Adrenal gland (tissue), 12 donors: ENCODE data around the gene GASK1B. TPM values are rescaled to one million over a fixed set of nuclear protein-coding genes. Genes with fewer than 3 reads are reported as not detected.

Experiments
- DNase-seq, 7 donors: peaks; one replicate each; pipeline ENCODE4 v3.0.0-alpha.2; 2019 to 2020
- H3K27ac ChIP-seq, 5 donors: fragments of 200-600 bp; sonication (generic) in 4 of 5; 1 replicate in 3 of 5; 2 replicates in 2 of 5; pipeline versions ENCODE4 v1.5.1 to v1.8.0; 2016 to 2020; ENCODE audit warnings: mild to moderate bottlenecking in 1 of 5
- H3K27me3 ChIP-seq: fragments of 200-600 bp; 2 replicates; pipeline ENCODE4 v1.8.0; 2021
- H3K36me3 ChIP-seq, 2 donors: fragments of 200-600 bp; replicated peaks in 1 of 2; 1 replicate in 1 of 2; 2 replicates in 1 of 2; pipeline versions ENCODE4 v1.5.1 to v1.8.0; 2018 to 2022
- H3K4me1 ChIP-seq, 2 donors: fragments of 200-600 bp; replicated peaks in 1 of 2; 1 replicate in 1 of 2; 2 replicates in 1 of 2; pipeline versions ENCODE4 v1.5.1 to v1.8.0; 2018 to 2021
- H3K4me3 ChIP-seq, 4 donors: fragments of 200-600 bp; sonication (generic) in 3 of 4; one replicate each; pipeline ENCODE4 v1.5.1; 2016 to 2018
- H3K9me3 ChIP-seq, 3 donors: fragments of 200-600 bp; sonication (generic) in 1 of 3; replicated peaks in 1 of 3; 1 replicate in 2 of 3; 2 replicates in 1 of 3; pipeline versions ENCODE4 v1.5.1 to v1.8.0; 2016 to 2021
- CTCF ChIP-seq, 6 experiments: fragments of 450-650 bp in 4 of 6; fragments of 200-600 bp in 2 of 6; sonication (generic) in 1 of 6; IDR thresholded peaks; 1 replicate in 5 of 6; 2 replicates in 1 of 6; pipeline versions ENCODE4 v1.5.1 to v1.8.0; 2016 to 2021; ENCODE audit warnings: antibody characterized with exemption in 6 of 6, mild to moderate bottlenecking in 2 of 6, moderate library complexity in 1 of 6
- POLR2A ChIP-seq, 2 donors: fragments of 450-650 bp; IDR thresholded peaks; one replicate each; pipeline ENCODE4 v1.6.1; 2017; ENCODE audit warnings: antibody characterized with exemption in 2 of 2, mild to moderate bottlenecking in 2 of 2, moderate library complexity in 1 of 2
- WGBS, 4 donors: extraction: QIAGEN DNeasy Blood & Tissue Kit in 2 of 4; methylation state at CpG; one replicate each; pipeline versions ENCODE4 v1.1.5 to v1.1.7; 2013 to 2017; 5-methylcytosine and 5-hydroxymethylcytosine counted together
- intact Hi-C, 2 donors: fragments of 100-400 bp; cut with DNase I; formaldehyde crosslinking; loops; one replicate each; pipeline versions ENCODE4 v1.14.1 to v1.15.0; 2022 to 2023
- polyA plus RNA-seq, 3 donors: library from polyadenylated mRNA; stranded (reverse); fragments of 200-250 nt in 2 of 3; fragments of 350-450 nt in 1 of 3; fragmentation: Illumina TruSeq in 1 of 3; extraction: RNeasy Lipid Tissue Mini Kit (QIAGEN cat#74804) in 1 of 3; gene quantifications; one replicate each; pipeline ENCODE4 v1.2.3, GENCODE V29; 2013 to 2014
- total RNA-seq, 9 donors: library from RNA; depleted of rRNA in 4 of 9; stranded (reverse); fragments of >200 nt in 4 of 9; fragments of 120-200 nt in 1 of 9; fragmentation: NEBNext Ultra II Directional in 1 of 9; extraction: Animal tissue kit (Norgen Biotek cat#: 25700) in 1 of 9; gene quantifications; one replicate each; pipeline versions ENCODE4 v1.1.0 to v1.2.4, GENCODE V29; 2013 to 2023
- donor health status: healthy with polysubstance abuse.
- donor health status: Bipolar disorder and iron deficiency.
- donor health status: DM: yes; HTN: yes; CAD: no.
- donor health status: DM: no; HTN: no; CAD: no.
- donor health status: DM: no; HTN: no; CAD: no.
- donor health status: DM: yes; HTN: yes; CAD: no.

Gene GASK1B
- total and polyA plus RNA-seq, 12 donors, result 35.4 to 556 (median 306) TPM

DNA sequence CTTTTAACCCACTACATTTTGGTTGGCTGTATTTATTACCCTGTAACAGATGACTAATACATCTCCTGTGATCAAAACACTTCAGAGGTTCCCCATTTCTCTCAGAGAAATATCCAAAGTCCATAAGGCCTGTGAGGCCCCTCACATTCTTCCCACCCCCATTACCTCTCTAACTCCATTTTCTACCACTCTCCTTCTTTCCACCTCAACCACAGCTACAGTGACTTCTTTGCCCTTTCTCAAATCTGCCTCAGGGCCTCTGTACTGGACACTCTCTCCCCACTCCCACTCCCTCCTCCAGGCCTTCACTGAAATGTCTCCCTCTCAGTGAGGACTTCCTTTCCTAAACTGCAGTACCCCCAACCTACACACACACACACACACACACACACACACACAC, 29.1 kb upstream of the GASK1B start:
- H3K4me1 ChIP-seq, result no peaks in the 10 kb centered on the region
- no peaks in the 10 kb centered on the region for H3K9me3 ChIP-seq
- intact Hi-C loops, result no loop called here
- DNase-seq, result no peak
- no peaks in the 10 kb centered on the region for H3K36me3 ChIP-seq
- peak overlapping the region in 1 of 5 donors; percentile 64 for H3K27ac ChIP-seq
- TF ChIP-seq CTCF (IDR thresholded peaks at IDR 0.05) (no peak), POLR2A (IDR thresholded peaks at IDR 0.05) (no peak)
- H3K4me3 ChIP-seq, result no peak overlapping the region
- no peaks in the 10 kb centered on the region for H3K27me3 ChIP-seq

- peak overlapping the region in 1 of 5 donors; percentile 64 for H3K27ac ChIP-seq
- no peaks in the 10 kb centered on the region for H3K9me3 ChIP-seq
- TF ChIP-seq POLR2A (IDR thresholded peaks at IDR 0.05), result no peak
- TF ChIP-seq CTCF (IDR thresholded peaks at IDR 0.05), result no peak
- DNase-seq, result peak in 5 of 7 donors; percentile 12 to 24 (median 19)
- intact Hi-C loops, result no loop called here
- no peaks in the 10 kb centered on the region for H3K36me3 ChIP-seq
- 71 to 90% (median 84%) methylated on average over 3 to 4 of the region's 4 CpGs for WGBS, 4 donors
- H3K4me3 ChIP-seq, result no peak overlapping the region
- H3K27me3 ChIP-seq, result no peaks in the 10 kb centered on the region
- no peaks in the 10 kb centered on the region for H3K4me1 ChIP-seq
Measured at GRCh38 chr4:158201322-158201721, 28.5 kb upstream of the GASK1B start.

DNA sequence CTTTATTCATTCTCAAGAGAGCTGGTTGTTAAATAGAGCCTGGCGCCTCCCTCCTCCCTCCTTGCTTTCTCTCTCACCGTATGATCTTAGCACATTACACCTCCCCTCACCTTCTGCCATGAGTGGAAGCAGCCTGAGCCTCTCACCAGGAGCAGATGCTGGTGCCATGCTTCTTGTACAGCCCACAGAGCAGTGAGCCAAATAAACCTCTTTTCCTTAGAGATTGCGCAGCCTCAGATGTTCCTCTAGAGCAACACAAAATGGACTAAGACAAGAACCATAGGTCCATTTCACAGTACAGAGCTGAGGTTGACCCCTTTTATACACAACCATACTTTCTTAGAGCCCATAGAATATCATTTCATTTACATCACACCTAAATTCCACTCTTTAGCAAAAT, 27.4 kb upstream of the GASK1B start:
- no peak overlapping the region for H3K4me3 ChIP-seq
- intact Hi-C loops, result no loop called here
- no peaks in the 10 kb centered on the region for H3K4me1 ChIP-seq
- H3K9me3 ChIP-seq, result no peaks in the 10 kb centered on the region
- no peak for DNase-seq
- no peaks in the 10 kb centered on the region for H3K36me3 ChIP-seq
- H3K27me3 ChIP-seq, result no peaks in the 10 kb centered on the region
- no peak overlapping the region for H3K27ac ChIP-seq
- 93 to 96% (median 94%) methylated on average over 3 of the region's 3 CpGs for WGBS, 4 donors
- TF ChIP-seq POLR2A (IDR thresholded peaks at IDR 0.05) (no peak), CTCF (IDR thresholded peaks at IDR 0.05) (no peak)

DNA sequence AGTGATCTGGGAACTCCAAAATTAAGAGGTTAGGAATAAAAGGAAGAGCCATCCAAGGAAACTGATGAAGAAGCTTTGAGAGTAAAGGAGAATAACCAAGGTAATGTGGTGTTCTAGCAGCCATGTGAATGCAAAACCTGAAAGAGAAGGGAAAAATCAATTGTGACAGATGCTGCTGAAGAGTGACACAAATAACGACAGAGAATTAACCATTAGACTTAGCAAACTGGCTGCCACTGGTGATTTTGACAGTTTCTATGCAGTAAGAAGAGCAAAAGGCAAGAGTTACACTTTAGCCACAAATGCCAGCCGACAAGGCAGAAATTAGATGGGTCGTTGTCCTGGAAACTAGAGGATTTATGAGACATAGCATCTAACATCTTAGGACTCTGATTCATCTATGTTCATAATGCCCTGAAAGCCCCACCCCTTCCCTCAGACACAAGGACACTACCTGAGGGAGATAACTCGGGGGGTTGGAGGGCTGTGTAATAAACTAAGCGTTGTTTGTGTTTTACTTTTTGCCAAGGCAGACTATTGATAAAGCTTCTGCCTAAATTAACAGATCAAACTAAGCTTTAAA, 24.5 kb upstream of the GASK1B start:
- 42 to 52% (median 44%) methylated on average over 5 of the region's 5 CpGs for WGBS, 4 donors
- no peak overlapping the region for H3K27ac ChIP-seq
- no peak overlapping the region for H3K4me3 ChIP-seq
- H3K9me3 ChIP-seq, result no peaks in the 10 kb centered on the region
- TF ChIP-seq CTCF (IDR thresholded peaks at IDR 0.05) (no peak), POLR2A (IDR thresholded peaks at IDR 0.05) (no peak)
- intact Hi-C loops, result loop anchor here (10.0 kb wide), 1 partner anchor 58 kb away; no protein-coding TSS in a partner anchor
- peaks cover 0 to 5% of the 10 kb centered on the region in 2 donors for H3K4me1 ChIP-seq
- peak in 2 of 7 donors; percentile 16 to 43 for DNase-seq
- no peaks in the 10 kb centered on the region for H3K36me3 ChIP-seq
- H3K27me3 ChIP-seq, result no peaks in the 10 kb centered on the region
